ENCODE results near the gene NUP107.
A peak's percentile ranks its signal among the peaks of the same experiment; 100 is the strongest.

The NUP107 gene

DNA sequence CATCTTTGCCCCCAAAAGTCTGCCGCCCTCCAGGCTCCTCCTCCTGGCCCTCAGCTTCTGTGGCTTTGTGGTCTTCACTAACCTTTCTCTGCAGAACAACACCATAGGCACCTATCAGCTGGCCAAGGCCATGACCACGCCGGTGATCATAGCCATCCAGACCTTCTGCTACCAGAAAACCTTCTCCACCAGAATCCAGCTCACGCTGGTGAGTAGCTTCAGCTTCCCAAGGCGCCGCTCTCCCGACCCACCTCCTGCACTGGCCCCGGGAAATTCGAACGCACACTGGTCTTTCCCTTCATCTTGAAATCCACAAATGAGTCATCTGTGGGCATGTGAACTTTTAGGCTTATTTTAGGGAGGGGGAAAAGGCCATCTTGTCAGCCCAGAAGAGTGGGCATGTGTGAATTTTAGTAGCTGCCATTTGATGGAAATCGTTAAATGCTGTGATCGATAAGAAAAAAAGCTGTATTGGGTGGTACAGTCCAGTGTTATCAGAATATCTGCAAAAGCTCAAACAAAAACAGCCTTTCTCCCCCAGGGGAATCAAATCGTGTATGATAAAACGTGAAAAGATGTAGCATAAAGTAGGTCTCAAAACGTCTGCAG lies 59.9 kb downstream of the NUP107 start:
- peaks cover 28 to 31% of the 10 kb centered on the region in 2 donors for H3K4me1 Mint-ChIP-seq (ENCODE audit: low read depth in 2 of 2)
- H3K36me3 Mint-ChIP-seq (ENCODE audit: insufficient read depth): peaks cover 14% of the 10 kb centered on the region
- peak; percentile 5 to 19 (median 9) for DNase-seq
- H3K27me3 Mint-ChIP-seq: no peaks in the 10 kb centered on the region
- H3K4me3 Mint-ChIP-seq: peak overlapping the region; percentile 95 to 98
- H3K27ac Mint-ChIP-seq: peak overlapping the region; percentile 91 to 92
- no peaks in the 10 kb centered on the region for H3K9me3 Mint-ChIP-seq
- ATAC-seq (replicated peaks): peak; percentile 22

GRCh38 chr12:68749443-68749842 lies 62.7 kb downstream of the NUP107 start:
- Mint-ChIP-seq H3K4me3 (no peak overlapping the region), H3K27me3 (no peaks in the 10 kb centered on the region), H3K9me3 (no peaks in the 10 kb centered on the region), H3K4me1 (ENCODE audit: low read depth in 2 of 2) (peaks cover 25 to 31% of the 10 kb centered on the region in 2 donors), H3K27ac (peak overlapping the region in 1 of 2 donors; percentile 15), H3K36me3 (ENCODE audit: insufficient read depth) (peaks cover 35% of the 10 kb centered on the region)
- DNase-seq (no peak), ATAC-seq (replicated peaks) (no peak)

DNA sequence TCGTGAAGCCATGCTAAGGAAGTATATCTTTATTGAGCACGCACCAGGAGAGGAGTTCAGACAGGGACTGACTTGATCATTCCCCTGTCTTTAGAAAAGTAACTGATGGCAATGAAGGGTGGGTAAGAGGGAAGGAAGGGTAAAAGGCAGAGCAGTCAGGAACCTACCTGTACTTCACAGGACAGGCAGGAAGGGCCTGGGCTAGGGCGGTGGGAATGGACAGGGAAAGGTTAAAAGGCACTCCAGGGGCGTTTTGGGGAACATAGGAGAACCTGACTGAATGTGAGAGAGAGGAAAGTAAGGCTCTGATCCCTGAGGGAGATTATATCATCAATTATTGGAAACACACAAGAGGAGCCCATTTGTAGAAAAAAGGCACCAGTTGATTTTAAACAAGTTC lies 63.1 kb downstream of the NUP107 start:
- Mint-ChIP-seq H3K27me3 (no peaks in the 10 kb centered on the region), H3K9me3 (no peaks in the 10 kb centered on the region), H3K36me3 (ENCODE audit: insufficient read depth) (peaks cover 35% of the 10 kb centered on the region), H3K4me1 (ENCODE audit: low read depth in 2 of 2) (peaks cover 25 to 31% of the 10 kb centered on the region in 2 donors), H3K4me3 (no peak overlapping the region), H3K27ac (peak overlapping the region in 1 of 2 donors; percentile 15)
- ATAC-seq (replicated peaks) (no peak), DNase-seq (no peak)

GRCh38 chr12:68750506-68750905 lies 63.7 kb downstream of the NUP107 start:
- ATAC-seq (replicated peaks) (no peak), DNase-seq (no peak)
- Mint-ChIP-seq H3K4me3 (no peak overlapping the region), H3K9me3 (no peaks in the 10 kb centered on the region), H3K4me1 (ENCODE audit: low read depth in 2 of 2) (peaks cover 25 to 31% of the 10 kb centered on the region in 2 donors), H3K27ac (peak overlapping the region in 1 of 2 donors; percentile 15), H3K36me3 (ENCODE audit: insufficient read depth) (peaks cover 35% of the 10 kb centered on the region), H3K27me3 (no peaks in the 10 kb centered on the region)

GRCh38 chr12:68755536-68756243 lies 68.9 kb downstream of the NUP107 start:
- Mint-ChIP-seq H3K27me3 (no peaks in the 10 kb centered on the region), H3K9me3 (no peaks in the 10 kb centered on the region), H3K27ac (no peak overlapping the region), H3K36me3 (ENCODE audit: insufficient read depth) (peaks cover 45% of the 10 kb centered on the region), H3K4me1 (ENCODE audit: low read depth in 2 of 2) (no peaks in the 10 kb centered on the region), H3K4me3 (no peak overlapping the region)
- ATAC-seq (replicated peaks) (no peak), DNase-seq (no peak)

- Mint-ChIP-seq H3K27ac (no peak overlapping the region), H3K9me3 (no peaks in the 10 kb centered on the region), H3K4me3 (no peak overlapping the region), H3K36me3 (ENCODE audit: insufficient read depth) (peaks cover 22% of the 10 kb centered on the region), H3K27me3 (no peaks in the 10 kb centered on the region), H3K4me1 (ENCODE audit: low read depth in 2 of 2) (peaks cover 0 to 3% of the 10 kb centered on the region in 2 donors)
- DNase-seq: no peak
- ATAC-seq (replicated peaks): no peak
Observed at GRCh38 chr12:68759852-68760251, 73.1 kb downstream of the NUP107 start.

GRCh38 chr12:68760806-68761441 lies 74.1 kb downstream of the NUP107 start:
- Mint-ChIP-seq H3K9me3 (no peaks in the 10 kb centered on the region), H3K4me1 (ENCODE audit: low read depth in 2 of 2) (peaks cover 0 to 3% of the 10 kb centered on the region in 2 donors), H3K27ac (no peak overlapping the region), H3K36me3 (ENCODE audit: insufficient read depth) (peaks cover 24% of the 10 kb centered on the region), H3K27me3 (no peaks in the 10 kb centered on the region), H3K4me3 (no peak overlapping the region)
- DNase-seq: no peak
- no peak for ATAC-seq (replicated peaks)

DNA sequence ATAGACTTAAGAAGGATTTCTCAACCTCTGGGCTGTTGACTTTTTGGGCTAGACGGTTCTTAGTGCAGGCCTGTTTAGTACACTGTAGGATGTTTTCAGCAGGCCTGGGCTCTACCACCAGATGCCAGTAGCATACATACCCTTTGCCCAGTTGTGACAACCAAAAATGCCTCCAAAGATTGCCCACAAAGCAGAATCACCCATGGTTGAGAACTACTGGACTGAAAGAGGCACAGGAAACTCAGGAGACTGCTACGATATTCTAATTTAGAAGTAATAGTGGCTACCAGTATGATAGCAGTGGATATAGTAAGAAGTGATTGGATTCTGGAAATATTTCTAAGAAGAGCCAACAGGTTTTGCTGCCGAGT lies 74.6 kb downstream of the NUP107 start:
- DNase-seq (no peak), ATAC-seq (replicated peaks) (no peak)
- Mint-ChIP-seq H3K36me3 (ENCODE audit: insufficient read depth) (peaks cover 22% of the 10 kb centered on the region), H3K27me3 (no peaks in the 10 kb centered on the region), H3K9me3 (no peaks in the 10 kb centered on the region), H3K27ac (peak overlapping the region in 1 of 2 donors; percentile 50), H3K4me3 (no peak overlapping the region), H3K4me1 (ENCODE audit: low read depth in 2 of 2) (peaks cover 0 to 3% of the 10 kb centered on the region in 2 donors)

DNA sequence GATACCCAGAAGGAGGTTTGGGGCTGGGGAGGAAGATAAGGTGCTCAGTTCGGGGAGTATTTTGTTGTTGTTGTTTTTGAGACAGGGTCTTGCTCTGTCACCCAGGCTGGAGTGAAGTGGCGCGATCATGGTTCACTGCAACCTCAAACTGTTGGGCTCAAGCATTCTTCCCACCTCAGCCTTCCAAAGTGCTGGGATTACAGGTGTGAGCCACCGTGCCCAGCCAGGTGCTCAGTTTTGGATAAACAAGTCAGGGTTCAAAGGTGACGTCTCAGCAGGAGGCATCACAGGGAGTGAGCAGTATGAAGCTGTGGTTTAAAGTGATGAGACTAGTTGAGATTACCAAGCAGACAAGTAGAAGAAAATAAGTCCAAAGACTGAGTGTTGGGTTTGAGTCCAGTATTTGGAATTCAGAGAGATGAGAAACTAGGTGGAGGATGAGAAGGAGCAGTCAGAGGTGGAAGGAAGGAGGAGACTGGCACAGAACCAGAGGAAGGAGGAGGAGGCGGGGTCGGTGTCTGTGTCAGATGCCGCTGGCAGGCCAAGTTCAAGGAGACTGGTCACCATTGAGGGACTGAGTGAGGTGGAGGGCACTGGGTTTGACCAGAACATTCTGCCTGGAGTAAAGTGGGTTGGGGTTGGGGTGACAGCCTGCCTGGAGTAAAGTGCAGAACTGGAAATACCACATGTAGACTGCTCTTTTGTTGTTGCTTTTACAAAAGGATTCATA lies 75.3 kb downstream of the NUP107 start:
- no peak for DNase-seq
- Mint-ChIP-seq H3K27ac (peak overlapping the region in 1 of 2 donors; percentile 50), H3K36me3 (ENCODE audit: insufficient read depth) (peaks cover 22% of the 10 kb centered on the region)

DNA sequence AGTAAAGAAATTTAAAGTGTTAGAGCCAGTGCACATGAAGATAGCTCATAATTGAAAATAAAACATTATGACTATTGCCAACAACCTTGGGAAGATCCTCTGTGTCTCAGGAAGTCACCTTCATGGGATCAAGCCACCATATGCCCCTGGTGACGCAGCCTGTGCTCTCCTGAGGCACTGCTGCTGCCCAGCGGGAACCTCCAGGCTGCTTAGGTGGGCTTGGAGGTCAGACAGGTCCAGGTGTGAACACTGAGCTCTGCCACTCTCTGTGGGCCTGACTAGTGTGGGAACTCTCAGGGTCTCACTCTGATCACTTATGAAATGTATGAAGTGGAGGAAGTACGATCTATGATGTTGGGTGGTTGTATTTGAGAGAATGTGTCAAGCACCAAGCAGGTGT lies 75.9 kb downstream of the NUP107 start:
- Mint-ChIP-seq H3K27ac (no peak overlapping the region), H3K4me3 (no peak overlapping the region), H3K27me3 (no peaks in the 10 kb centered on the region), H3K36me3 (ENCODE audit: insufficient read depth) (peaks cover 22% of the 10 kb centered on the region), H3K4me1 (ENCODE audit: low read depth in 2 of 2) (peaks cover 0 to 3% of the 10 kb centered on the region in 2 donors), H3K9me3 (no peaks in the 10 kb centered on the region)
- ATAC-seq (replicated peaks) (no peak), DNase-seq (no peak)

More for the DNA sequence above, 75.3 kb downstream of the NUP107 start:
- Mint-ChIP-seq H3K27me3 (no peaks in the 10 kb centered on the region), H3K9me3 (no peaks in the 10 kb centered on the region), H3K4me3 (no peak overlapping the region), H3K4me1 (ENCODE audit: low read depth in 2 of 2) (peaks cover 0 to 3% of the 10 kb centered on the region in 2 donors)
- no peak for ATAC-seq (replicated peaks)

GRCh38 chr12:68765696-68766095 lies 78.9 kb downstream of the NUP107 start:
- no peak overlapping the region for H3K4me3 Mint-ChIP-seq
- peaks cover 13% of the 10 kb centered on the region for H3K36me3 Mint-ChIP-seq (ENCODE audit: insufficient read depth)
- no peak for ATAC-seq (replicated peaks)
- H3K9me3 Mint-ChIP-seq: no peaks in the 10 kb centered on the region
- no peak overlapping the region for H3K27ac Mint-ChIP-seq
- H3K4me1 Mint-ChIP-seq (ENCODE audit: low read depth in 2 of 2): peaks cover 0 to 3% of the 10 kb centered on the region in 2 donors
- DNase-seq: no peak
- H3K27me3 Mint-ChIP-seq: no peaks in the 10 kb centered on the region

GRCh38 chr12:68766646-68767045 lies 79.9 kb downstream of the NUP107 start:
- Mint-ChIP-seq H3K4me3 (no peak overlapping the region), H3K27ac (no peak overlapping the region), H3K4me1 (ENCODE audit: low read depth in 2 of 2) (peaks cover 0 to 3% of the 10 kb centered on the region in 2 donors), H3K36me3 (ENCODE audit: insufficient read depth) (peaks cover 13% of the 10 kb centered on the region), H3K27me3 (no peaks in the 10 kb centered on the region), H3K9me3 (no peaks in the 10 kb centered on the region)
- ATAC-seq (replicated peaks): no peak
- DNase-seq: no peak

DNA sequence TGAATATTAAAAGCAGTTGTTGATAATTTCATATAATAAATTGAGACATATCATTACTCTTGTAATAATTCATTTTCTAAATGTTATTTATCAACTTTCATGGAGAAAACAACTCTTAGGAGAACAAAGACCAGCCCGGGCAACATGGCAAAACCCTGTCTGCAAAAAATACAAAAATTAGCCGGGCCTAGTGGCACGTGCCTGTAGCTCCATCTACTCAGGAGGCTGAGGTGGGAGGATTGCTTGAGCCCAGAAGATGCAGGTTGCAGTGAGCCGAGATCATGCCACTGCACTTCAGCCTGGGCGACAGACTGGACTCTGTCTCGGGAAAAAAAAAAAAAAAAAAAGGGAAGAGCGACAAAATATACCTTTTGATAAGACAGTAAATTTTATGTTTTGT lies 80.4 kb downstream of the NUP107 start:
- H3K36me3 Mint-ChIP-seq (ENCODE audit: insufficient read depth): peaks cover 13% of the 10 kb centered on the region
- no peak overlapping the region for H3K4me3 Mint-ChIP-seq
- H3K4me1 Mint-ChIP-seq (ENCODE audit: low read depth in 2 of 2): peaks cover 0 to under 1% of the 10 kb centered on the region in 2 donors
- no peaks in the 10 kb centered on the region for H3K27me3 Mint-ChIP-seq
- H3K27ac Mint-ChIP-seq: no peak overlapping the region
- H3K9me3 Mint-ChIP-seq: no peaks in the 10 kb centered on the region
- no peak for DNase-seq
- ATAC-seq (replicated peaks): no peak

All from effector memory CD8-positive, alpha-beta T cell (primary cell).